Measurements from ENCODE around the gene SARDH. TPM values are rescaled to one million over a fixed set of nuclear protein-coding genes. Genes with fewer than 3 reads are reported as not detected.

Gene SARDH
- total RNA-seq, 2 donors from 2014 or later: 8.4 to 11.2 TPM

DNA sequence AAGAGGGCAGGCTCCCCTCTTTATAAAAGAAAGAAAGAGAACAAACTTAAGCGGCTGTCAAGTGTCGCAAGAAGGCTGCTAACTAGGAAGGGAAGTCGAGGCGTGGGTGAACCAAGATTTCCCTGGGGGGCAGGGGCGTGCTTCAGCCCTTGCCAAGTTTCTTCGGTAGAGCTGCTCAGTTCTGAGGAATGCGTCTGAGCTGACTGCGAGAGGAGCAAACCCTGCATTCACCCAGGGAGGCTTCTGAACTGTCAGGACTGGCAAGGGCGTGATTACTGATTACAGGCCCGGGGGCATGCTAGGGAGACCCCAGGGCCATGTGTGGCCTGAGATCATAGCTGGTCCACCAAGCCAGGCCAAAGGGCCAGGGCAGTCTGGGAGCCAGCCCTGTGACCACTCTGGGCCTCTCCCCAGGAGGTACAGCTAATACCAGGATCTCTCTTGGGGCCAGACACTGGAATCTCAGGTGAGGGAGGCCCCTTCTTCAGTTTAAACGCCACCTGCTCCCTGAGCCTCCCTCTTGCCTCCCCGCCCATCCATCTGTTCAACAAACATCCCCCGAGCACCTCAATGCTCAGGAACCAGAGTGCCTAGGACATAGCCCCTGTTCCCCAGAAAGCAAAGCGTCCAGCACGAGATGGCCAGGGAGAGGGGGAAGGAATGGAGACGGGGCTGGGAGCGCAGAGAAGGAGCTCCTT is 30.9 kb downstream of the SARDH start:
- Mint-ChIP-seq H3K4me1 (peaks cover 2% of the 10 kb centered on the region), H3K27me3 (ENCODE audit: insufficient read depth) (no peaks in the 10 kb centered on the region), H3K27ac (no peak overlapping the region), H3K36me3 (ENCODE audit: low read depth) (no peaks in the 10 kb centered on the region), H3K9me3 (no peaks in the 10 kb centered on the region), H3K4me3 (no peak overlapping the region)
- Histone ChIP-seq H3K4me1 (ENCODE audit: control insufficient read depth, insufficient read depth, low read length) (no peaks in the 10 kb centered on the region), H3K9me3 (ENCODE audit: control insufficient read depth, low read length) (no peaks in the 10 kb centered on the region), H3K27ac (ENCODE audit: low read depth, low read length) (no peak overlapping the region), H3K9ac (ENCODE audit: extremely low read depth, low read length, poor library complexity, severe bottlenecking) (no peak overlapping the region), H3K27me3 (ENCODE audit: control insufficient read depth, insufficient read depth, low read length, poor library complexity, severe bottlenecking) (no peaks in the 10 kb centered on the region), H3K4me3 (ENCODE audit: low read length) (no peak overlapping the region), H3K36me3 (ENCODE audit: control insufficient read depth, insufficient read depth, low read length) (no peaks in the 10 kb centered on the region)
- 89 to 91% methylated on average over 15 to 17 of the region's 17 CpGs for WGBS, 2 experiments (ENCODE audit: insufficient coverage in 1 of 2, insufficient read length in 1 of 2)
- DNase-seq: peak; percentile 43
- TF ChIP-seq, protein P1, sequence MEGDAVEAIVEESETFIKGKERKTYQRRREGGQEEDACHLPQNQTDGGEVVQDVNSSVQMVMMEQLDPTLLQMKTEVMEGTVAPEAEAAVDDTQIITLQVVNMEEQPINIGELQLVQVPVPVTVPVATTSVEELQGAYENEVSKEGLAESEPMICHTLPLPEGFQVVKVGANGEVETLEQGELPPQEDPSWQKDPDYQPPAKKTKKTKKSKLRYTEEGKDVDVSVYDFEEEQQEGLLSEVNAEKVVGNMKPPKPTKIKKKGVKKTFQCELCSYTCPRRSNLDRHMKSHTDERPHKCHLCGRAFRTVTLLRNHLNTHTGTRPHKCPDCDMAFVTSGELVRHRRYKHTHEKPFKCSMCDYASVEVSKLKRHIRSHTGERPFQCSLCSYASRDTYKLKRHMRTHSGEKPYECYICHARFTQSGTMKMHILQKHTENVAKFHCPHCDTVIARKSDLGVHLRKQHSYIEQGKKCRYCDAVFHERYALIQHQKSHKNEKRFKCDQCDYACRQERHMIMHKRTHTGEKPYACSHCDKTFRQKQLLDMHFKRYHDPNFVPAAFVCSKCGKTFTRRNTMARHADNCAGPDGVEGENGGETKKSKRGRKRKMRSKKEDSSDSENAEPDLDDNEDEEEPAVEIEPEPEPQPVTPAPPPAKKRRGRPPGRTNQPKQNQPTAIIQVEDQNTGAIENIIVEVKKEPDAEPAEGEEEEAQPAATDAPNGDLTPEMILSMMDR (conservative IDR thresholded peaks at IDR 0.05): no peak

DNA sequence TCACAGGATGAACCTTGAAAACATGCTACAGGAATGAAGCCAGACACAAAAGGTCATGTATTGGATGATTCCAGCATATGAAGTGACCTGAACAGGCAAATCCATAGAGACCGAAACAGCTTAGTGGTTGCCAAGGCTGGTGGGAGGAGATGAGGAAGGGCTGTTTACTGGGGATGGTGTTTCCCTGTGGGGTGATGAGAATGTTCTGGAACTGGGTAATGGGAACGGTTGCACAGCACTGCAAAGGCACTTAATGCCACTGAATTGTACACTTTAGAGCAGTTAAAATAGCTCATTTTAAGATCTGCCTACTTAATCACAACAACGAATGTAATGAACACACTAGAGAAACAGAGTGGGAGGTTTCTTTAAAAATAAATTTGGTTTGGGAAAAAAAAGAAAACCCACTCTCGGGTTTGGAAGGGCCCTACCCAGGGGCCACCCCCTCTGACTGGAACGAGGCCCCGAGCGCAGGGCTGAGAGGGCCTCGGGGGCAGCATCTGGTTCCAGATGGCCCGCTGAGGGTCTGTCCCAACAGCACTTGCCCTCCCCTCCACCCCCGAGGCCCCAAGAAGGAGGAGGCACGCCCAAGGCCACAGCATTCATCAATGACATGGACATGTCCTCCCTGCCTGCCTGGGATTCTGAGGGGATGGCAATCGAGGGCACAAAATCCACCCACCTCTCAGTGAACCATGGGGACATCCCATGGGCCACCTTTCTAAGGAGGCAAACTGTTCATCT is 31.7 kb downstream of the SARDH start:
- DNase-seq: peak; percentile 29
- Histone ChIP-seq H3K27me3 (ENCODE audit: control insufficient read depth, insufficient read depth, low read length, poor library complexity, severe bottlenecking) (no peaks in the 10 kb centered on the region), H3K4me1 (ENCODE audit: control insufficient read depth, insufficient read depth, low read length) (no peaks in the 10 kb centered on the region), H3K27ac (ENCODE audit: low read depth, low read length) (no peak overlapping the region), H3K9ac (ENCODE audit: extremely low read depth, low read length, poor library complexity, severe bottlenecking) (no peak overlapping the region), H3K9me3 (ENCODE audit: control insufficient read depth, low read length) (no peaks in the 10 kb centered on the region), H3K4me3 (ENCODE audit: low read length) (no peak overlapping the region), H3K36me3 (ENCODE audit: control insufficient read depth, insufficient read depth, low read length) (no peaks in the 10 kb centered on the region)
- H3K36me3 Mint-ChIP-seq (ENCODE audit: low read depth): no peaks in the 10 kb centered on the region
- H3K9me3 Mint-ChIP-seq: no peaks in the 10 kb centered on the region
- no peaks in the 10 kb centered on the region for H3K27me3 Mint-ChIP-seq (ENCODE audit: insufficient read depth)
- no peak overlapping the region for H3K27ac Mint-ChIP-seq
- peaks cover 2% of the 10 kb centered on the region for H3K4me1 Mint-ChIP-seq
- 82 to 95% methylated on average over 4 to 12 of the region's 12 CpGs for WGBS, 2 experiments (ENCODE audit: insufficient coverage in 1 of 2, insufficient read length in 1 of 2)
- no peak overlapping the region for H3K4me3 Mint-ChIP-seq
- TF ChIP-seq, protein P1 (conservative IDR thresholded peaks at IDR 0.05): no peak

DNA sequence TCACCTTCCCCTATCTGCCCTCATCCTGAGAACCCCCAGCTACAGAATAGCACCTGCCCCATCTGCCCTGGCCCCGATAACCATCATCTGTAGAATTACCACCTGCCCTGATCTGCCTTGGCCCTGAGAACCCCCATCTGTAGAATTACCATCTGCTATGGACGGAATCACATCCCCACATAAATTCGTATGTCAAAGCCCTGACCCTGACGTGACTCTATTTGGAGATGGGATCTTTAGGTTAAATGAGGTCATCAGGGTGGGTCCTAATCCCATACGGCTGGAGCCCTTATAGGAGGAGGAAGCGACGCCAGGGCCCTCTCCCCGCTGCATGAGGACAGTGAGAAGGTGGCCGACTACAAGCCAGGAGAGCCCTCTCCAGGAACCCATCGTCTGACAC is 32.6 kb downstream of the SARDH start:
- Mint-ChIP-seq H3K4me1 (peaks cover 2% of the 10 kb centered on the region), H3K4me3 (no peak overlapping the region), H3K36me3 (ENCODE audit: low read depth) (no peaks in the 10 kb centered on the region), H3K27me3 (ENCODE audit: insufficient read depth) (no peaks in the 10 kb centered on the region), H3K27ac (no peak overlapping the region), H3K9me3 (no peaks in the 10 kb centered on the region)
- 82 to 85% methylated on average over 5 to 10 of the region's 10 CpGs for WGBS, 2 experiments (ENCODE audit: insufficient coverage in 1 of 2, insufficient read length in 1 of 2)
- H3K27ac ChIP-seq (ENCODE audit: low read depth, low read length): no peak overlapping the region
- H3K36me3 ChIP-seq (ENCODE audit: control insufficient read depth, insufficient read depth, low read length): no peaks in the 10 kb centered on the region
- H3K27me3 ChIP-seq (ENCODE audit: control insufficient read depth, insufficient read depth, low read length, poor library complexity, severe bottlenecking): no peaks in the 10 kb centered on the region
- no peak overlapping the region for H3K9ac ChIP-seq (ENCODE audit: extremely low read depth, low read length, poor library complexity, severe bottlenecking)
- TF ChIP-seq, protein P1 (conservative IDR thresholded peaks at IDR 0.05): no peak
- no peak overlapping the region for H3K4me3 ChIP-seq (ENCODE audit: low read length)
- H3K9me3 ChIP-seq (ENCODE audit: control insufficient read depth, low read length): no peaks in the 10 kb centered on the region
- peak; percentile 19 for DNase-seq
- H3K4me1 ChIP-seq (ENCODE audit: control insufficient read depth, insufficient read depth, low read length): no peaks in the 10 kb centered on the region

All from endodermal cell (in vitro differentiated cells).